Progenitor cell of endocrine pancreas (in vitro differentiated cells): ENCODE data around the gene MEGF6. TPM values are rescaled to one million over a fixed set of nuclear protein-coding genes. Genes with fewer than 3 reads are reported as not detected.

Experiments
- DNase-seq: peaks from one replicate; pipeline ENCODE4 v3.0.0; 2021; ENCODE audit warnings: low spot score; ENCODE audit not compliant: unreplicated experiment
- H3K27ac Mint-ChIP-seq: 2 replicates; pipeline ENCODE4 v1.8.0; 2021; ENCODE audit warnings: mild to moderate bottlenecking, moderate library complexity, mixed read lengths
- H3K27me3 Mint-ChIP-seq: 2 replicates; pipeline ENCODE4 v1.8.0; 2021; ENCODE audit warnings: mixed read lengths
- H3K36me3 Mint-ChIP-seq: 2 replicates; pipeline ENCODE4 v1.8.0; 2022; ENCODE audit warnings: mixed read lengths; ENCODE audit not compliant: insufficient read depth
- H3K4me1 Mint-ChIP-seq: 2 replicates; pipeline ENCODE4 v1.8.0; 2021; ENCODE audit warnings: low read depth, mixed read lengths
- H3K4me3 Mint-ChIP-seq: 2 replicates; pipeline ENCODE4 v1.8.0; 2021; ENCODE audit warnings: low read depth, mild to moderate bottlenecking, moderate library complexity, mixed read lengths
- H3K9me3 Mint-ChIP-seq: 2 replicates; pipeline ENCODE4 v1.8.0; 2021; ENCODE audit warnings: low read depth, mixed read lengths
- CTCF ChIP-seq: fragments of 200-600 bp; sonication (generic); IDR thresholded peaks from one replicate; pipeline ENCODE4 v1.5.0; 2021; ENCODE audit warnings: antibody characterized with exemption, mild to moderate bottlenecking; ENCODE audit not compliant: unreplicated experiment
- total RNA-seq: library from RNA; stranded (reverse); gene quantifications from 2 replicates; pipeline ENCODE4 v1.2.1, GENCODE V29; 2021

Gene MEGF6
- total RNA-seq, 1 donor from 2014 or later: 83.8 TPM

- peaks cover 9% of the 10 kb centered on the region for H3K4me1 Mint-ChIP-seq
Observed at GRCh38 chr1:3620708-3621107, 9.4 kb upstream of the MEGF6 start.

GRCh38 chr1:3618881-3619671 lies 7.8 kb upstream of the MEGF6 start:
- TF ChIP-seq CTCF: peak; percentile 85
- peak; percentile 72 for DNase-seq
- Mint-ChIP-seq H3K4me3 (no peak overlapping the region), H3K27ac (no peak overlapping the region), H3K27me3 (peaks cover 17% of the 10 kb centered on the region), H3K36me3 (no peaks in the 10 kb centered on the region), H3K4me1 (peaks cover 16% of the 10 kb centered on the region), H3K9me3 (no peaks in the 10 kb centered on the region)

More at GRCh38 chr1:3620708-3621107, 9.4 kb upstream of the MEGF6 start:
- no peak for TF ChIP-seq CTCF
- H3K4me3 Mint-ChIP-seq: no peak overlapping the region
- no peaks in the 10 kb centered on the region for H3K36me3 Mint-ChIP-seq
- no peaks in the 10 kb centered on the region for H3K9me3 Mint-ChIP-seq
- H3K27ac Mint-ChIP-seq: no peak overlapping the region
- H3K27me3 Mint-ChIP-seq: peaks cover 17% of the 10 kb centered on the region
- DNase-seq: no peak

- no peak for TF ChIP-seq CTCF
- peaks cover 13% of the 10 kb centered on the region for H3K27me3 Mint-ChIP-seq
- peaks cover 16% of the 10 kb centered on the region for H3K4me1 Mint-ChIP-seq
- no peak overlapping the region for H3K27ac Mint-ChIP-seq
- no peak for DNase-seq
- no peaks in the 10 kb centered on the region for H3K9me3 Mint-ChIP-seq
- no peak overlapping the region for H3K4me3 Mint-ChIP-seq
- no peaks in the 10 kb centered on the region for H3K36me3 Mint-ChIP-seq
Observed at GRCh38 chr1:3618531-3618880, 7.2 kb upstream of the MEGF6 start.

GRCh38 chr1:3617806-3618345 lies 6.6 kb upstream of the MEGF6 start:
- Mint-ChIP-seq H3K27ac (no peak overlapping the region), H3K4me3 (no peak overlapping the region), H3K27me3 (peaks cover 13% of the 10 kb centered on the region), H3K9me3 (no peaks in the 10 kb centered on the region), H3K36me3 (no peaks in the 10 kb centered on the region), H3K4me1 (peaks cover 22% of the 10 kb centered on the region)
- no peak for TF ChIP-seq CTCF
- no peak for DNase-seq

GRCh38 chr1:3616861-3617260 lies 5.6 kb upstream of the MEGF6 start:
- Mint-ChIP-seq H3K4me3 (no peak overlapping the region), H3K36me3 (no peaks in the 10 kb centered on the region), H3K27ac (no peak overlapping the region), H3K9me3 (no peaks in the 10 kb centered on the region), H3K27me3 (peaks cover 13% of the 10 kb centered on the region), H3K4me1 (peaks cover 28% of the 10 kb centered on the region)
- TF ChIP-seq CTCF: no peak
- no peak for DNase-seq
